Measurements from ENCODE around the gene MOGAT2.
"Not testable (repeated sequence)": the region's sequence is repeated elsewhere in the genome, so short reads cannot be mapped to it uniquely, and the experiment has no call there.

Gene MOGAT2

GRCh38 chr11:75717608-75718418 lies at the start of gene MOGAT2:
TSS of gene MOGAT2 (plus strand) at chr11:75717838. CDS start at chr11:75717889, 51 bp downstream.
- DNase-seq, result no peak

- peak; percentile 56 for DNase-seq
These were observed 49.0 kb upstream of the MOGAT2 start, which contains the start of gene MAP6 for GRCh38 chr11:75668451-75669297. TSS of gene MAP6 (minus strand) at chr11:75669038. CDS start at chr11:75668369, 669 bp downstream.

GRCh38 chr11:75673977-75674582 lies 43.6 kb upstream of the MOGAT2 start:
- DNase-seq, result no peak

- DNase-seq, result no peak
These were observed 40.4 kb upstream of the MOGAT2 start for GRCh38 chr11:75677275-75677674.

- no peak for DNase-seq
These were observed 39.7 kb upstream of the MOGAT2 start for GRCh38 chr11:75677909-75678308.

GRCh38 chr11:75678620-75679259 lies 38.9 kb upstream of the MOGAT2 start:
- no peak for DNase-seq

GRCh38 chr11:75679566-75679965 lies 38.1 kb upstream of the MOGAT2 start:
- no peak for DNase-seq

GRCh38 chr11:75683856-75684255 lies 33.8 kb upstream of the MOGAT2 start:
- not testable (repeated sequence) for DNase-seq

GRCh38 chr11:75689863-75690609 lies 27.6 kb upstream of the MOGAT2 start:
- DNase-seq, result no peak

- DNase-seq, result no peak
These were observed 25.8 kb upstream of the MOGAT2 start for GRCh38 chr11:75691804-75692203.

GRCh38 chr11:75697906-75698581 lies 19.6 kb upstream of the MOGAT2 start:
- DNase-seq, result no peak

- no peak for DNase-seq
These were observed 16.7 kb upstream of the MOGAT2 start for GRCh38 chr11:75700940-75701339.

- no peak for DNase-seq
These were observed 13.9 kb upstream of the MOGAT2 start for GRCh38 chr11:75703695-75704237.

- DNase-seq, result no peak
These were observed 12.1 kb upstream of the MOGAT2 start for GRCh38 chr11:75705541-75705940.

- peak; percentile 58 for DNase-seq
These were observed 11.3 kb upstream of the MOGAT2 start for GRCh38 chr11:75706260-75706729.

- no peak for DNase-seq
These were observed 3.4 kb upstream of the MOGAT2 start for GRCh38 chr11:75714211-75714610.

- no peak for DNase-seq
These were observed 1.9 kb upstream of the MOGAT2 start for GRCh38 chr11:75715688-75716087.

- no peak for DNase-seq
These were observed 979 bp upstream of the MOGAT2 start for GRCh38 chr11:75716659-75717058.

GRCh38 chr11:75718419-75719339 lies 1.0 kb downstream of the MOGAT2 start:
- no peak for DNase-seq

All from left hindlimb (tissue), 1 donor.